GM21619 (cell line): ENCODE data around the gene MRPL19.
"Not testable (repeated sequence)": the region's sequence is repeated elsewhere in the genome, so short reads cannot be mapped to it uniquely, and the experiment has no call there.

Experiments used
- ATAC-seq: cut with Tn5 transposase; IDR thresholded peaks from one replicate; pipeline ENCODE4 v1.9.1; 2021; ENCODE audit not compliant: unreplicated experiment

Gene MRPL19

DNA sequence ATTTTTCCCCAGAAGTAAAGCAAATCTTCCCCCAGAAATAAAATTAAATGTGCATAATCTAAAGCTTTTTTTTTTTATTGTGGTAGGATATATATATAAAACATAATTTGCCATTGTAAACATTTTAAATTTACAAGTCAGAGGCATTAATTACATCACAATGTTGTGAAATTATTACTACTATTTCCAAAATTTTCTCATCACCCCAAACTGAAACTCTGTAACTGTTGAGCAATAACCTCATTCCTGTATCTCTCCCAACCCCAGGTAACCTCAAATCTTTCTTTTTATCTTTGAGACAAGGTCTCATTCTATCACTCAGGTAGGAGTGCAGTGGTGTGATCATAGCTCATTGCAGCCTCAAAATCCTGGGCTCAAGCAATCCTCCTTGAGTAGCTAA, 11.2 kb downstream of the MRPL19 start:
- no peak for ATAC-seq

DNA sequence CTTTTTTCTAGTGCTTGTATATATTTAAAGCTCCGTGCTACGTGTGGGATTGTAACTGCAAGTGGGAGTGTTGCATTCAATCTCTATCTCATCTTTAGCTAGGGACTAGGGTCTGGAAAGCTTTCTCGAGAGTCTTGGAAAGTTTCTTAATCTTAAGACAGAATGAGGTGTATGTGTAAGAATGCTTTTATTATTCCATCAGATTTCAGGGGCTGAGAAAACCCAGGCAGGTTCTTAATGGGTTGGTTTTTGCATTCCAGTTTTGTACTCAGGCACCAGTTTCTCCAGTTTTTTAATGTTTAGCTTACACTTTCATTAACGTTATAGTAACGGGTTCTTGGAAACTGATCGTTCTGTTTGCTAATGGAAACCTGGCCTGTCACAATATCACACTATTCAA, 20.3 kb downstream of the MRPL19 start:
- no peak for ATAC-seq

DNA sequence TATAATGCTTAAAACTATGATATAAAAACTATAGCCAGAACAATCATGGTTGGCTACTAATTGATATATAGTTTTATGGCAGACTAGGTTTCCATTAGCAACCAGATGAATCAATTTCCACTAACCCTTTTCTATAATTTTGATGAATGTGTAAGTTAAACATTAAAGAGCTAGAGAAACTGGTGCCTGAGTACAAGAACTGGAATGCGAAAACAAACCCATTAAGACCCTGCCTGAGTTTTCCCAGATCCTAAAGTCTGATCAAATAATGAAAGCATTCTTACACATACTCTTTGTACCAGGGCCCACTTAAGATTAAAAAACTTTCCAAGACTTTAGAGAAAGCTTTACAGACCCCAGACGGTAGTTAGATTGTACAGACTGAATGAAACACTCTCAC, 21.3 kb downstream of the MRPL19 start:
- ATAC-seq: no peak

DNA sequence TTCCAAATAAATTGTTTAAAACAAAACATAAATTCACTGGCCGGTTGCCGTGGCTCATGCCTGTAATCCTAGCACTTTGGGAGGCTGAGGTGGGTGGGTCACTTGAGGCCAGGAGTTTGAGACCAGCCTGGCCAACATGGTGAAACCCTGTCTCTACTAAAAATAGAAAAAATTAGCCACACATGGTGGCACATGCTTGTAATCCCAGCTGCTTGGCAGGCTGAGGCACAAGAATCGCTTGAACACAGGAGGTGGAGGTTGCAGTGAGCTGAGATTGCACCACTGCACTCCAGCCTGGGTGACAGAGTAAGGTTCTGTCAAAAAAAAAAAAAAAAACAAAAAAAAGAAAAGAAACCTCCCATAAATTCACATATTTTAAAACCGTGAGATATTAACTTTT, 28.8 kb downstream of the MRPL19 start:
- ATAC-seq: not testable (repeated sequence)

DNA sequence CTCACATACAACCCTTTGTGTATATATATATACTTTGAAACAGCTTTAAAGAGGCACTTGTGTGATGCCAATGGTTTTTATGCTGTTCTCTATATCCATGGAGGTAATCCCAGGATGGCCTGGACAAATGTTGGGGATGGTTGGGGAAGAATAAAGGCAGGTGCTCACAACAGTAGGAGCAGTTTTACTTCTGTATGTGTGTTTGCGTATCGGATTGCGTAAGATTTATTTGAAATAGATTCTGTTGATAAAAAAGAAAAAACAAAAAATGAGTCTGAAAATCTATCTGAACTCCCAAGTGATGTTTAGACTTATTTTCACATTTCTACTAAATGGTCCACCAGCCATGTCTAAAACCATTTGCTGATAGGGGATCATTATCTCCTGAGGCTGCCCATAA, 29.3 kb downstream of the MRPL19 start:
- no peak for ATAC-seq

DNA sequence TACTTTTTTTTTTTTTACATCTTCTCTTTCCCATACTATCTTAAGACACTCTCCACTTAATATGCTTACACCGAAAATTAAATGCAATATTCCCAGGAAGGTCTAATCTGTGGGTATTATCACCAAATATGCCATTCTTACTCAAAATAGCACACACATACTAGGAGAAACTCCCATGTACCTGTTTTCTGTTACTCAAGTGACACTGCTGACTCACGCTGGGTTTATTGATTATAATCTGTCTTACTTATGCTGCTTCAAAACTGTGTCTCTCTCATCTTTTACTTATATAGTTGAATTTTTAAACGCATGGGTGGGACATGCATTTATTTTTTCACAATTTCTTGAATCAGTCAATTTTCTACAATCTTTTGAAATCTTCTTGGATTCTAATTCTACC, 29.9 kb downstream of the MRPL19 start:
- no peak for ATAC-seq

DNA sequence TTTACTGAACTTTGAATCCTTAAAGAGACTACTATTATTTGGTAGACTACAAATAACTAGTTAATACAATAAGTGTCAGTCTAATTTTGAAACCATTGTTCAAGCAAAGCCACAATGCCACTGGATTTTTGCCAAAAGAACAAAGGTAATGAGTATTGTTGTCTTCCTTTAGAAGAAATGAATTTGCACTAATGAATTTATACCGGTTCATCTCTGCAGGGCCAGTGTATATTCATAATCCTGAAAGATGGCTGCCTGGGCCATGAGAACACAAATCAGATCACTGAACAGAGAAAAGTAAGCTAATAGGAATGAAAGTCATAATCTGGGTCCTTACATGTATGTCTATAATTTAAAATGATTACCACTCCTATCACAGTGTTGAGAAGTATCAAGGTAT, 33.0 kb downstream of the MRPL19 start:
- ATAC-seq: no peak

DNA sequence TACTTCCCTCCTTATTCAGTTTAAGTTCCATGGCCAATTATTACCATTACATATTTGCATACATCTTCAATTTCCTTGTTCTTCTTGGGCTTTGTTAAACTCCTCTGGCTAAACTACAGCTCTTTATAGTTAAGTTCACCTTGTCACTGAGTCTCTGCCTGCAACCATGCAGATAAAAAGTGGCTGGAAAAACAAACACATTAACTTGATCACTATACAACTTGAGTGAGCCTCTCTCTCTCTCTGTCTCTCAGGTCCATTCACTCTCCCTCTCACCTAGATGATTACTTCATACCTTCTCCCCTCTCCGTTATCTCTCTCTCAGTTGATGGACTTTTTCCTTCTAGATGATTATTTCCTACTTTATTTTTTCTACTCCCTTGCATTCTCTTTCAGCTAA, 33.8 kb downstream of the MRPL19 start:
- ATAC-seq: no peak

DNA sequence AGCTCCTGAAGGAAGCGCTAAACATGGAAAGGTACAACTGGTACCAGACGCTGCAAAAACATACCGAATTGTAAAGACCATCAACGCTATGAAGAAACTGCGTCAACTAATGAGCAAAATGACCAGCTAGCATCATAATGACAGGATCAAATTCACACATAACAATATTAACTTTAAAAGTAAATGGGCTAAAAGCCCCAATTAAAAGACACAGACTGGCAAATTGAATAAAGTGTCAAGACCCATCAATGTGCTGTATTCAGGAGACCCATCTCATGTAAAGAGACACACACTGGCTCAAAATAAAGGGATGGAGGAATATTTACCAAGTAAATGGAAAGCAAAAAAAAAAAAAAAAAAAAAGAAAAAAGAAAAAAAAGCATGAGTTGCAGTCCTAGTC, 36.8 kb downstream of the MRPL19 start:
- ATAC-seq: not testable (repeated sequence)

DNA sequence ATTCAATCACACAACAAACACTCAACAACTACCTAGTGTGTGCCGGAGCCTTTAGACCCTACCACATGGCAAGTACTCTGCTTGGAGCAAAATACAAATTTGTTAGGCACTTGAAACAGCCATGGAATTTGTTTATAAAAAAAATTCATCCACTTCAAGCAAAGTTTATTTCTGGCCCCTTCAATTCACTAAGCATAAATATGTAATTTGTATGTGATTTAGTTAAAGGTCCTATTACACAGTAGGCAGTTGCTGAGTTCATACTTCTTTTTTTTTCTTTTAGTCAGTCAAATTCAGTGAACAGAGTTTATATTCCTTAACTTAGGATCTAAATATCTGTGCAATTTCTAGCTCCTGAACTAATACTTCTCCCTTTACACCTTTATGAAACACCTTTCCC, 41.6 kb downstream of the MRPL19 start:
- ATAC-seq: no peak

DNA sequence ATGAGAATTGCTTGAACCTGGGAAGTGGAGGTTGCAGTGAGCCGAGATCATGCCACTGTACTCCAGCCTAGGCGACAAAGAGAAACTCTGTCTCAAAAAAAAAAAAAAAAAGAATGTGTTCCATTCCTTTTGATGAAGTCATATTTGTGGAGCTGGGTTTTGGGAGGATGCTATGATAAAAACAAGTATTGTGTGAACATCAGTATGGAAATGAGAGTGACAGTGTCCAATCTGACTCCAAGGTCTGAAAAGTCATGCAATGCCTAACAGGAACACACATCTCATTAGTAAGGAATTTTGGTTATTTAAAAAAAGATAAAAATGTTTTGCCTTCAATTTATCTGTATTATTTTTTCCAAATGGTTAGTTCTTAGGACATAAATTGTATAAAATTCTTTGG, 52.3 kb downstream of the MRPL19 start:
- no peak for ATAC-seq

DNA sequence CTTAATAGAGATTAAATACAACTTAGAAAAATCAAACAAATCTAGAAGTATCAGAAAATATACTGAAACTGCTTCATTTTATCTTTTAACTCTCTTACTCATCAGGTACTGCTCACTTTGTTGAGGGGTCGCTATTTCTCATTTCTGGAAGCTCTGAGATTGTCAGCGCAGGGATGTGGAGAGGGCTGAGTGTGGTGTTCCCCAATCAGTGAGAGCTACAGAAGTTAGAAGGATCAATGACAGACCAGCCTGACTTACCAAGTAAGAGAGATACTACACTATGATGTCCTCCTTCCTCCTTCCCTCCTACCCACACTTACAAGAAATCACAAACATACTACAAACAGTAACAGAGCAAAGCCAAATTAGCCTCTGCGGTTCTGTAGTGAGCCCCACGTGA, 56.0 kb downstream of the MRPL19 start:
- no peak for ATAC-seq

DNA sequence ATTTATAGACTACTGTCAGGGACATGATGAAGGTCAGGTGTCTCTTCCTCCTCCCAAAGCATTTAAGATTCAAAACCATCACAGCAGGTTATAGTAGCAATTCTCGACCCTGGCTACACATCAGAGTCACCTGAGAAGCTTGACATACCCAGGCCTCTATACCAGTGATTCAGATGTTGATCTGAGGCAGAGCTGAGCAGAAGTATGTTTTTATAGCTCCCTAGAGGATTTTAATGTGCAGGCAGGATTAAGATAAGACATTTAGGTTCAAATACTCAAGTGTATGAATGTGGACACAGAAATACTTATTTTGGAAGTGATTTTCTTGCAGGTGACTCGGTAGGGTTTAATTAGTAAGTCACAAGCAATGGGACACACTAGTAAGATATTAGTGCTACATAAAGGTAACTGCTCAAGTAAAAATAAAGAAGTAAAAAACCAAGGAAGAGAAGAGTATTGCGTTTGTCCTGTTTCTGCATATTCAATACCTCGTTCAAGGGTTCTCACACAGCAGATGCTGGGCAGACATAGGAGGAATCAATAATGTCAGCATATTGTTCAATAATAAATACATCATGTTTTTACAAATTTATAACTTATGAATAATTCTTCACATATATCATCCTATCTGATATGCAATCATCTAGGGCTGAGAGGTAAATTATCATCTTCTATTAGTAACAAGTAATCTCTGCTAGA, 57.2 kb downstream of the MRPL19 start:
- no peak for ATAC-seq

DNA sequence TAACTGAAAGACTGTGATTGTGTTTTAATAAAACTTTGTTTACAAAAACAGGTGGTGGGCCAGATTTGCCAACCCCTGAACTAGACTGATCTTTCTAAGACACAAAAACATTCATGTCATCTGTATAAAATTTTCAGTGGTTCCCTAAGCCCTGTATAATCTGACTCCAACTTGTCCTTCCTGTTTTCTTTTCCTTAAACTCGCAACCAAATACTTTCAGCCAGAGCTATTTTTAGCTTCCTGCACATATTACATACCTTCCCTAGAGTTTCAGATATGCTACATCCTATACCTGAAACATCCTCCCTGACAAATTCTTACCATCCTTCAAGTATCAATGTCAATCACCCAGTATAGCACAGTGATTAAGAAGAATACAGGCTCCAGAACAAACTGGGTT, 59.3 kb downstream of the MRPL19 start:
- ATAC-seq: no peak

DNA sequence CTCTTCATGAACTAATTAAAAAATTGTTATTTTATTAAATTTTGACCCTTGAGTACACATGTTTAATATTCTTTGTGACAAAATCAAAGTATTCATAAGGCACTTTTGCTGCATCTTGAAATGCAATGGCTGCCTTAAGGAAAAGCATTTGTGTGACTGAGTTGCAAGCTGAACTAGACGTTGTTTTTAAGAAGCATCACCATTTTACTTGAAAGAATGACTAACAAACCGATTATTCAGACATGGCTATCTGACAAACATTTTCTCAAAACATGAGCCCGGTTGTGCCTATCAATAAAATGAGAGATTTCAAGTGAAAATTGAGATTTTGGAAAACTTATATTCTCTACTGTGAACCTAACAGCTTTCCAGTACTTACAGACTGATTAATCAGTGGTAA, 61.3 kb downstream of the MRPL19 start:
- ATAC-seq: no peak

DNA sequence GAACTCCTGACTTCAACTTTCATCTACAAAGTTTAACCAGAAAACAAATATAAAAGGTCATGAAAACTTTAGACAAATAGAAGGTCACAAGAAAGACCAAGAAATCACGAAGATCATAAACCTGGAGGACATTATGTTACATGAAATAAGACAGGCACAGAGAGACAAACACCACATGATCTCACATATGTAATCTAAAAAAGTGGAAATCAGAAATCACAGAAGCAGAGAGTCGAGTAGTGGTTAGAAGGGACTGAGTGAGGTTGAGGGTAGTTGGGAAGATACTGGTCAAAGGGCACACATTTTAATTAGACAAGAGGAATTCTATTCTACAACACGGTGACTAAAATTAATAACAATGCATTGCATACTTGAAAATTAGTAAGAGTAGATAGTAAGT, 62.7 kb downstream of the MRPL19 start:
- no peak for ATAC-seq

DNA sequence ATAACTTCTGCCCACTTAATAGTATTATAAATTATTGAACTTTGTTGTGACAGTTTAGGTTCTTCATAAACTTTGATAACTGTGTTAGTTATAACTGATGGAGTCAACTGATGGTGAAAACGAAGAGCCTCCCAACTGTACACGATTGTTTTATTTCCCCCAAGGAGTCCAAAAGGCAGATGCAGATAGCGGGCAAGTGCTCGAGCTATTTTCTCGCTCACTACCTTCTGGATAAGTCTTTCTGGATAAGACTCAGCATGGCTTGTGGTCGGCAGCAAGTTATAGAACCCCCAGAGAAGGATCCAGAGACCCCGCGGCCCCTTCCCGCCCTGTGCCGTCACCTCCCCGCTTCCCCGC, 63.6 kb downstream of the MRPL19 start:
- peak; percentile 29 for ATAC-seq

DNA sequence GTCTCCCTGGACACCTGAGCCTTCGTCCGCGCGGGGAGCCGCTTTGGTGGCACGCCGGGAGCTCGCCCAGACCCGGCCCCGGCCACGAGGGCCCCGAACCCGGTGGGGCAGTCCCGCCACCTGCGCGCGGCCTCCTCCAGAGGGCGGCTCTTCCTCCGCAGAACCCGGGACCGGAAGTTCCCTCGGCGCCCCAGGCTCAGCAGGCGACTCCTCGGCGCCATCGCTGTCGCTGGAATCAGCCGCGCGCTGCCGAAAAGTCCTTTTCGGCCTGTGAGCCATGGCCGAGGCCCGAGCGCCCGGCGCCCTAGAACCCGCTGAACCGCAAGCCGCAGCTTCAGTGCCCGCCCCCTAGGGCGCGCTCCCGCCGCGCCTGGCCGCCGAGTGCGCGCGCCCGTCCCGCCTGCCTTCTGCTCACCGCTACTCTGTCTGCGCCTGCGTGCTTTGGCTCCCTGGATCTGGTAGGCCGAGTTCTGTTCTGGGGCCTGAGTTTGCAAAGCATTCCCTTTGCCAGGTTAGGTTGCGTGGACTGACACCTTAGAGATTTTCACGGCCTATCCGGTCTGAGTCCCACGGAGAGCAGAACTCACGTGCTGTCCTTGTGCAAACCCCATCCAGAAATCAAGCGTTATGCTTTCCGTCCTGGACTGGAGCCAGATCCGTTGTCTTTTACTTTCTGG, 64.1 kb downstream of the MRPL19 start, which contains the start of gene GCFC2:
GCFC2 (minus strand) TSS at position 339 of the 677 bp plus-strand sequence; CDS start at position 279, 60 bp downstream.
- ATAC-seq: peak; percentile 92

DNA sequence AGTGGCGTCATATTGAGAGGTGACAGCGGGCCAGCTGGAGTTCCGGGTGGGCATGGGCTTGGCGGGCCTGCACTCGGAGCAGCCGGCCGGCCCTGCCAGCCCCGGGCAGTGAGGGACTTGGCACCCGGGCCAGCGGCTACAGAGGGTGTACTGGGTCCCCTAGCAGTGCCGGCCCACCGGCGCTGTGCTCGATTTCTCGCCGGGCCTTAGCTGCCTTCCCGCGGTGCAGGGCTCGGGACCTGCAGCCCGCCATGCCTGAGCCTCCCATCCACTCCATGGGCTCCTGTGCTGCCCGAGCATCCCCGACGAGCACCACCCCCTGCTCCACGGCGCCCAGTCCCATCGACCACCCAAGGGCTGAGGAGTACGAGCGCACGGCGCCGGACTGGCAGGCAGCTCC, 65.0 kb downstream of the MRPL19 start:
- not testable (repeated sequence) for ATAC-seq

DNA sequence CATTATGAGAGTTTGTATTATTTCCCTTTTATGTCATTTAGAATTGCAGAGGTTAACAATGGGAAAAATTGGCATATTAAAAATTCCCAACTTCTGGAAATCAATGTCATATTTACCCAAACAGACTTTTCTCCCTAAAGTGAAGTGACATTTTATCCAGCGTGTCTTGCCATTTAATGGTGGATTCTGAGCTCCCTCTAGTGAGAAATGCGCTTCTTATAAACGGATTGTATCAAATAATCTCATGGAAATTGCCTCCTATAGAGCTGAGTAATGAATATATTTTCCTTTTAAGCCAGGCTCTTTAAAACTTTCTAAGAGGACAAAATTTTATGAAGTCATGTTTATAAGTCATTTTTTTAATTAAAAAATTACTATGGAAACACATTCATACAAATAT, 69.8 kb downstream of the MRPL19 start:
- no peak for ATAC-seq

DNA sequence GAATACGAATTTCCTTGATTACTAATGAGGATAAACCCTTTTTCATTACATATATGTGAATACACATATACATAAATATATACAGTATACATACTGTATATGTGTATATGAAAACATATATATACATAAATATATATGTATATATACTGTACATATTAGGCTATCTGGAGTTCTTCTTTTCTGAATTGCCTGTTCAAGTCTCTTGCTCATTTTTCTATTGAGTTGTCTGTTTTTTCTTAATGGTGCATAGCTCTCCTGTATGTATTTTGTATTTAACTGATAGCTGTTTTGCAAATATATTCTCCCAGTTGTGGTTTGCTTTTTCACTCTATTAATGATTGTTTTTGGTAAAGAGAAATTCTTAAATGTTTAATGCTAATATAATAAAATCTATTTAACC, 73.0 kb downstream of the MRPL19 start:
- ATAC-seq: no peak

DNA sequence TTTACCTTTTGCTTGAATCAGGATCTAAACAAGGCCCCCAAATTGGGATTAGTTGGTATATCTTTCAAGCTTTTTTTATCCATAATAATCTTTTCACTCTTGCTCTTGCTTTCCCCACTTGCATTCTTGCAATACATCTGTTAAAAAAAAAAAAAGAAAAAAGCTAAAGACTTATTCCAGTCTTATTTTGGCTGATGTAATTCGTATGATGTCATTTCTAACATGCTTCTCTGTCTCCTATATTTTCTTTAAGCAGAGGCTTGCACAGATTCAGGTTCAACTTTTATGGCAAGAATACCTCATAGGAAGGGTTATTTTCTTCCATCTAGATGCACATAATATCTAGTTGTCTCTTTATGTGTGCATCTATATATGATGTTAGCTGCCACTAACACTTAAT, 73.9 kb downstream of the MRPL19 start:
- ATAC-seq: no peak

DNA sequence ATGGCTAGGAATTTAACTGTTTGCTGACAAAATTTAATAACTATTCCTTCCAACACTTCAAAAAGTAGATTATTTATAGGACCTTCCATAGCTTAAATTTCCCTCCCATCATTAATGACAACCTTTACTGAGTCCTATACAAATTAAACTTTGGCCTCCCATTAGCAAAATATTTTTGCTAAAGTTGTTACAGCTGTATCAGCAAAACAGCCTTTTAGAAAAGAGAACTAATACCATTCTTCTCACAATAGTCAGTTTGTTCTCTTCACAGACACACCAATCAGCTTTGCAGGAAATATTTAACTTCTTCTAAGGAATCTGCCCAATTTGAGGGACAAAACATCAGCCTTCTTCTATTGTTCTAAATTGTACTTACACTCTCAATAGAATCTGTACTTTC, 76.1 kb downstream of the MRPL19 start:
- ATAC-seq: no peak
